MM.1S (cell line): ENCODE data around the gene SDF2L1.

Source experiments
- EZH2 ChIP-seq: fragments of 300-600 bp; sonication (generic); optimal IDR thresholded peaks from 2 replicates; pipeline ENCODE3; 2017; ENCODE audit warnings: low read depth, mild to moderate bottlenecking, antibody characterized with exemption, low read length, mixed read lengths
- TF ChIP-seq, protein P1 (sequence below): fragments of 300-600 bp; sonication (generic); IDR thresholded peaks from 2 replicates; pipeline ENCODE4 v1.5.1; 2016; ENCODE audit warnings: antibody characterized with exemption, low read length, mixed read lengths

DNA sequence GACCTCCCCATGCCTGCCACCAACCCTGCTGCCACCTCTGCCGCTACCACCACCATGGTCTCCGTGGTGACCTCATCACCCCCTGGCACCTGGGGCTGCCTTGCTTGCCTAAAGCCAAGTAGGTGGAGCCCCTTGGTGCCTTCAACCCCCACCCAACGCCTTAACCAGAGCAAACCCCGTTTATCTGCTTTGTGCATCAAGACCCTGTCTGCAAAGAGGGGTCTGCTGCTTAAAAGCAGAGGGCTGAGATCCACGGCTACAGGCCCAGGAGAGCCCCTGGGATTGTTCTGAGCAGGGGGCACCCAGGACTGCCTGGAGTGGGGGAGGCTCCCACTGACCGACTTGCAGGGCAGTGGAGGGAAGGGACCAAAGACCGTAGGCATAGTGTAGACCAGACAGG lies 18.8 kb downstream of the SDF2L1 start:
- TF ChIP-seq, protein P1, sequence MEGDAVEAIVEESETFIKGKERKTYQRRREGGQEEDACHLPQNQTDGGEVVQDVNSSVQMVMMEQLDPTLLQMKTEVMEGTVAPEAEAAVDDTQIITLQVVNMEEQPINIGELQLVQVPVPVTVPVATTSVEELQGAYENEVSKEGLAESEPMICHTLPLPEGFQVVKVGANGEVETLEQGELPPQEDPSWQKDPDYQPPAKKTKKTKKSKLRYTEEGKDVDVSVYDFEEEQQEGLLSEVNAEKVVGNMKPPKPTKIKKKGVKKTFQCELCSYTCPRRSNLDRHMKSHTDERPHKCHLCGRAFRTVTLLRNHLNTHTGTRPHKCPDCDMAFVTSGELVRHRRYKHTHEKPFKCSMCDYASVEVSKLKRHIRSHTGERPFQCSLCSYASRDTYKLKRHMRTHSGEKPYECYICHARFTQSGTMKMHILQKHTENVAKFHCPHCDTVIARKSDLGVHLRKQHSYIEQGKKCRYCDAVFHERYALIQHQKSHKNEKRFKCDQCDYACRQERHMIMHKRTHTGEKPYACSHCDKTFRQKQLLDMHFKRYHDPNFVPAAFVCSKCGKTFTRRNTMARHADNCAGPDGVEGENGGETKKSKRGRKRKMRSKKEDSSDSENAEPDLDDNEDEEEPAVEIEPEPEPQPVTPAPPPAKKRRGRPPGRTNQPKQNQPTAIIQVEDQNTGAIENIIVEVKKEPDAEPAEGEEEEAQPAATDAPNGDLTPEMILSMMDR: no peak
- no peak for TF ChIP-seq EZH2
